GM18907 (cell line): ENCODE data around the gene KCNJ1.

ENCODE experiments used
- ATAC-seq: cut with Tn5 transposase; IDR thresholded peaks from one replicate; pipeline ENCODE4 v1.9.1; 2021; ENCODE audit warnings: mild to moderate bottlenecking, moderate library complexity; ENCODE audit not compliant: unreplicated experiment

The KCNJ1 gene

GRCh38 chr11:128867277-128867676 lies at the start of gene KCNJ1:
TSS of gene KCNJ1 (minus strand) at chr11:128867296. CDS start at chr11:128840243, 27,053 bp downstream.
- ATAC-seq: no peak

- no peak for ATAC-seq
These were observed 49.6 kb upstream of the KCNJ1 start for GRCh38 chr11:128916681-128917080.

GRCh38 chr11:128916037-128916572 lies 49.0 kb upstream of the KCNJ1 start:
- ATAC-seq: no peak

GRCh38 chr11:128915149-128915521 lies 48.0 kb upstream of the KCNJ1 start:
- ATAC-seq: no peak

GRCh38 chr11:128914216-128915148 lies 47.4 kb upstream of the KCNJ1 start:
- ATAC-seq: no peak

- ATAC-seq: no peak
These were observed 46.7 kb upstream of the KCNJ1 start for GRCh38 chr11:128913806-128914205.

- ATAC-seq: no peak
These were observed 44.6 kb upstream of the KCNJ1 start for GRCh38 chr11:128911701-128912100.

- ATAC-seq: no peak
These were observed 44.1 kb upstream of the KCNJ1 start for GRCh38 chr11:128911239-128911638.

- ATAC-seq: no peak
These were observed 43.5 kb upstream of the KCNJ1 start for GRCh38 chr11:128910576-128910975.

GRCh38 chr11:128909438-128910125 lies 42.5 kb upstream of the KCNJ1 start:
- no peak for ATAC-seq

GRCh38 chr11:128908391-128909246 lies 41.5 kb upstream of the KCNJ1 start:
- ATAC-seq: no peak

- no peak for ATAC-seq
These were observed 40.5 kb upstream of the KCNJ1 start for GRCh38 chr11:128907585-128907984.

GRCh38 chr11:128906185-128907050 lies 39.3 kb upstream of the KCNJ1 start:
- no peak for ATAC-seq

- peak; percentile 36 for ATAC-seq
These were observed 38.5 kb upstream of the KCNJ1 start for GRCh38 chr11:128905345-128906184.

GRCh38 chr11:128904656-128905344 lies 37.7 kb upstream of the KCNJ1 start:
- ATAC-seq: peak; percentile 57

GRCh38 chr11:128904303-128904655 lies 37.2 kb upstream of the KCNJ1 start:
- no peak for ATAC-seq

GRCh38 chr11:128903248-128904061 lies 36.4 kb upstream of the KCNJ1 start:
- ATAC-seq: no peak
